DMS79 treated with DMSO at 0.1 percent for 48 hours (cell line): ENCODE measurements around the gene FFAR1.

Experiments used
- DNase-seq: peaks from one replicate; lab custom pipeline; 2025; lab: John Stamatoyannopoulos, UW

FFAR1 gene

DNA sequence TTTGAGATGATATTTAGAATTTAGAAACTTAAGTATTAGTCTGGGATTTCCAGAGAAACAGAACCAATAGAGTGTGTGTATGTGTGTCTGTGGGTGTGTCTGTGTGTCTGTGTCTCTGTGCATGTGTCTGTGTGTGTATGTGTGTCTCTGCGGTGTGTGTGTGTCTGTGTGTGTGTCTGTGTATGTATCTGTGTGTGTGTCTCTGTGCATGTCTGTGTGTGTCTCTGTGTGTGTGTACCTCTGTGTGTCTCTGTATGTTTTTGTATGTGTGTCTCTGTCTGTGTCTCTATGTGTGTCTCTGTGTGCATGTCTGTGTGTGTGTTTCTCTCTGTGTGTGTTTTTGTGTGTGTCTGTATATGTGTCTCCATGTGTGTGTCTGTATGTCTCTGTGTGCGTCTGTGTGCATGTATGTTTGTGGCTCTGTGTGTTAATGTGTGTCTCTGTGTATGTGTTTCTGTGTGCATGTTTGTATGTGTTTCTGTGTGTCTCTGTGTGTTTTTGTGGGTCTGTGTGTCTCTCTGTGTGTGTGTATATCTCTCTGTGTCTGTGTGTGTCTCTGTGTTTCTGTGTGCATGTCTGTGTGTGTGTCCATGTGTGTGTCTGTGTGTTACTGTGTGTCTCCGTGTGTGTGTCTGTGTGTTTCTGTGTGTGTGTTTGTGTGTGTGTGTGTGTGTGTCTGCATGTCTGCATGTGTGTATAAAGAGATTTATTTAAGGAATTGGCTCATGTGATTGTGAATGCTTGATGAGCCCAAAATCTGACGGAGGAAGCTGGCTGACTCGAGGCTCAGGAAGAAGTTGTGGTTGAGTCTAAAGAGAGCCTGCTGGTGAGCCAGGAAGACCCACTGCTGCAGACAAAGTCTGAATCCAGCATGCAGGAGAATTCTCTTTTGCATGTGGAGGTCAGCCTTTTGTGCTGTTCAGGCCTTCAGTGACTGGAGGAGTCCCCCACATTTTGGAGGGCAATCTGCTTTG, 45.3 kb downstream of the FFAR1 start:
- no peak for DNase-seq

DNA sequence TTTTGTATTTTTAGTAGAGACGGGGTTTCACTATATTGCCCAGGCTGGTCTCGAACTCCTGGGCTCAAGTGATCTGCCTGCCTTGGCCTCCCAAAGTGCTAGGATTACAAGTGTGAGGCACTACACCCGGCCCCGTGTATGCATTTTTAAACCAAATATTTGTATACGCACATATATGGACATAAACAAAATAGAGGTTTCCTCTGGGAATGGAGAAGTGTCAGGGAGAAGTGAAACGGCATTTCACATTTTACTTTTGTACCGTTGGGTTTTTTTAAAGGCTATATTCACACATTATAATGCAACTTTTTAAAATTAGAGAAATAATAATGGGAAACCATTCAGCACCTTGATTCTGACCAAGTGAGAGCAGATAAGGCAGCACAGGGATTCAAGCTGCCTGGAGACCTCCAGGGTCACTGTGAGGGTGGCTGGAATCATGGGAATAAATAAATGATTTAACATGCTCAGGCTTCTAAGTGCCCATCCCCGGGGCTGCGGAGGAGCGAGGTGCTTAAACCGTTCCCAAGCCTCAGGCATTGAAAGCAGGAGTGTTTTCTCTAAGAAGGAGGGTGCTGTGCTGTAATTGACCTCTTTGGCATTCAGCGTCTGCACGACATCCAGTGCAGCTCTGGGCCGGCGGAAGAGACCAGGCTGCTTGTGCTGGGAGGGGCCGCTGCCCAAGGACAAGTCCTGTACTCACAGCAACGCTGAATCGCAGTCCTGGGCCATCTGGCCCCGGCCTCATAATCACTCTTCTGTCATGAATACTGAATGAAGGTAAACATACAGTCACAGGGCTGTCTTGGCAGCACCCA, 47.9 kb downstream of the FFAR1 start:
- no peak for DNase-seq

GRCh38 chr19:35396240-35396885, 48.7 kb downstream of the FFAR1 start:
- no peak for DNase-seq

DNA sequence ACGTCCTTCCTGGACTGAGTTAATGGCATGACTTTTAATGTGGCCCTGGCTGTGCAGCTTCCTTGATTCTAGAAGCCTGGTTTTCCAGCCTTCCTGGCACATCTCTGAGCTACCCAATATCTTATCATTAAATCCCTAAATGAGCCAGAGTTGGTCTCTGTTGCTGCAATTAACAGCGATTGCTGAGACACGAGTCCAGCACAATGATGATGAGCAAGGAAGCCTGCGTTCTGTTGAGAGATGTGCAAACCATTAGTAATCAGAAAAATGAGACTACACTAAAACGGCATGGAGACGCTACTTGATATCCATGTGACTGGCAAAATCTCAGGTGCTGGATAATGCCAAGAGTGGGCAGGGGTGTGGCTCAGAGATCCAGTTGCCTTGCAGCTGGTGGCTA, 49.4 kb downstream of the FFAR1 start:
- no peak for DNase-seq
